Activated CD8-positive, alpha-beta memory T cell treated with anti-CD3 and anti-CD28 coated beads, Interleukin-2, amount 10 ng/mL, durations not matched to agents 7 days and 5 days (primary cell): ENCODE data around the gene MLXIP. TPM values are rescaled to one million over a fixed set of nuclear protein-coding genes. Genes with fewer than 3 reads are reported as not detected.

Experiments
- ATAC-seq: fragments of 150-1000 bp; cut with Tn5 transposase; one replicate; pipeline ENCODE4 v1.10.0; 2021; ENCODE audit warnings: moderate library complexity
- CTCF ChIA-PET: fragments of 350-600 bp; sonication (Branson Sonifier 250); formaldehyde crosslinking; loops from one replicate; lab custom pipeline; 2021; ENCODE audit warnings: antibody characterized with exemption; lab: Charles Lee
- DNase-seq: peaks from one replicate; pipeline ENCODE4 v3.0.0-alpha.2; 2020
- H3K27ac Mint-ChIP-seq: one replicate; pipeline ENCODE4 v1.8.0; 2021; ENCODE audit warnings: mild to moderate bottlenecking, mixed read lengths
- H3K27me3 Mint-ChIP-seq: one replicate; pipeline ENCODE4 v1.8.0; 2021; ENCODE audit warnings: mixed read lengths
- H3K36me3 Mint-ChIP-seq: one replicate; pipeline ENCODE4 v1.8.0; 2021; ENCODE audit warnings: mild to moderate bottlenecking, mixed read lengths
- H3K4me1 Mint-ChIP-seq: one replicate; pipeline ENCODE4 v1.8.0; 2021; ENCODE audit warnings: mixed read lengths
- H3K4me3 Mint-ChIP-seq: one replicate; pipeline ENCODE4 v1.8.0; 2021; ENCODE audit warnings: mild to moderate bottlenecking, moderate library complexity, mixed read lengths
- H3K9me3 Mint-ChIP-seq: one replicate; pipeline ENCODE4 v1.8.0; 2022; ENCODE audit warnings: low read depth, mixed read lengths
- total RNA-seq, 2 experiments: library from RNA; stranded (reverse); gene quantifications; one replicate each; pipeline ENCODE4 v1.2.3, GENCODE V29; 2021

Gene MLXIP
- total RNA-seq, 2 experiments from 2014 or later = 36.1 to 36.4 TPM

DNA sequence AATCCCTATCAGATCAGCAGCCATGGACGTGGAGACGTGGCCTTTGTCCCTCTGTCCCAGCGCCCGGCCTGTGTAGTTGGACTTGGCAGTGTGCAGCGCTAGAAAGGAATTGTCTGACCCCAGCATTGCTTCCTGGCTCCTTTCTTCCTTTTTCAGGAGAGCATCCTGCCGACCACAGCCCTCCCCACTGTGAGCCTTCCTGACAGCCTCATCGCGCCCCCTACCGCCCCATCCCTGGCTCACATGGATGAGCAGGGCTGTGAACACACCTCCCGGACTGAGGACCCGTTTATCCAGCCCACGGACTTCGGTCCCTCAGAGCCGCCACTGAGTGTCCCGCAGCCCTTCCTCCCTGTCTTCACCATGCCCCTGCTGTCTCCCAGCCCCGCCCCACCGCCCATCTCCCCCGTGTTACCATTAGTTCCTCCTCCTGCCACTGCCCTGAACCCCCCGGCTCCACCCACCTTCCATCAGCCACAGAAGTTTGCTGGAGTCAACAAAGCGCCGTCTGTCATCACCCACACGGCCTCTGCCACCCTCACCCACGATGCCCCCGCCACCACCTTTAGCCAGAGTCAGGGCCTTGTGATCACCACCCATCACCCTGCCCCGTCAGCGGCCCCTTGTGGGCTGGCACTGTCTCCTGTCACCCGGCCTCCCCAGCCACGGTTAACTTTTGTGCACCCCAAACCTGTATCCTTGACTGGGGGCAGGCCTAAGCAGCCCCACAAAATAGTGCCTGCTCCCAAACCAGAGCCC lies 54.8 kb downstream of the MLXIP start:
- Mint-ChIP-seq H3K36me3 (peaks cover 10% of the 10 kb centered on the region), H3K4me1 (peaks cover 4% of the 10 kb centered on the region), H3K27me3 (no peaks in the 10 kb centered on the region), H3K9me3 (no peaks in the 10 kb centered on the region), H3K4me3 (no peak overlapping the region), H3K27ac (no peak overlapping the region)
- DNase-seq (no peak), ATAC-seq (no peak)
- CTCF ChIA-PET = interaction anchor here (1.3 to 3.4 kb wide), 6 partner anchors 10 to 93 kb away, joined by 3 to 41 read pairs (median 6); no protein-coding TSS in a partner anchor

DNA sequence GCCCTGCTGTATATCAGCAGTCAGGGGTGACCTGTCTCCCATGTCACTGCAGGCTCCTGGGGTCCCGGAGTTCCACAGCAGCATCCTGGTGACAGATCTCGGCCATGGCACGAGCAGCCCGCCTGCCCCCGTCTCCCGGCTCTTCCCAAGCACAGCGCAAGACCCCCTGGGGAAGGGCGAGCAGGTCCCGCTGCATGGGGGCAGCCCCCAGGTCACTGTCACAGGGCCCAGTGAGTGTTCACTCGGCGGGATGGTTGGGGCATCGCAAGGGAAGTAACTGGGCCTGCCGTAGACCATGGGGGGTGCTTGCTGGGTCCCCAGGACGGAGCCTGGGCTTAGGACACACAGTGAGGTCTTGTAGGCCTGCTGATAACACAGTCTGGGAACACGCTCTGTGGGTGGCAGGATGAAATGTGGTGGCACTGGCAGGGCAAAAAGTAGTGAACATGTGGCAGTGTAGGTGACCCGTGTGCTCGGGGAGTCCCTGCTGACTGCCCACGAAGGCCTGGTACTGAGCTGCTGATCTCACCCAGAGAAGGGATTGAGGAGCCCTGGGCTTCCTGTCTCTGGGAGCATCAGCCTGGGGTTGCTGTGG lies 57.0 kb downstream of the MLXIP start:
- Mint-ChIP-seq H3K9me3 (no peaks in the 10 kb centered on the region), H3K4me1 (peaks cover 4% of the 10 kb centered on the region), H3K4me3 (no peak overlapping the region), H3K27ac (peak overlapping the region; percentile 43), H3K36me3 (peaks cover 4% of the 10 kb centered on the region), H3K27me3 (no peaks in the 10 kb centered on the region)
- DNase-seq (no peak), ATAC-seq (no peak)
- CTCF ChIA-PET = interaction anchor here (0.6 kb wide), 1 partner anchor 64 kb away, joined by 3 read pairs; no protein-coding TSS in a partner anchor

GRCh38 chr12:122137229-122137628 lies 58.7 kb downstream of the MLXIP start:
- CTCF ChIA-PET = interaction anchor here (1.6 kb wide), 1 partner anchor 14 kb away, joined by 3 read pairs; no protein-coding TSS in a partner anchor
- H3K36me3 Mint-ChIP-seq = peaks cover 4% of the 10 kb centered on the region
- ATAC-seq (no peak), DNase-seq (no peak)
- no peaks in the 10 kb centered on the region for H3K27me3 Mint-ChIP-seq
- no peaks in the 10 kb centered on the region for H3K9me3 Mint-ChIP-seq
- no peak overlapping the region for H3K4me3 Mint-ChIP-seq
- H3K27ac Mint-ChIP-seq = no peak overlapping the region
- peaks cover 4% of the 10 kb centered on the region for H3K4me1 Mint-ChIP-seq

GRCh38 chr12:122137681-122138080 lies 59.1 kb downstream of the MLXIP start:
- H3K9me3 Mint-ChIP-seq = no peaks in the 10 kb centered on the region
- CTCF ChIA-PET = interaction anchor here (1.1 to 1.6 kb wide), 2 partner anchors 15 to 83 kb away, joined by 3 read pairs; no protein-coding TSS in a partner anchor
- H3K27me3 Mint-ChIP-seq = no peaks in the 10 kb centered on the region
- peaks cover 4% of the 10 kb centered on the region for H3K36me3 Mint-ChIP-seq
- H3K4me3 Mint-ChIP-seq = no peak overlapping the region
- ATAC-seq = peak; percentile 33
- peaks cover 4% of the 10 kb centered on the region for H3K4me1 Mint-ChIP-seq
- DNase-seq = no peak
- no peak overlapping the region for H3K27ac Mint-ChIP-seq

DNA sequence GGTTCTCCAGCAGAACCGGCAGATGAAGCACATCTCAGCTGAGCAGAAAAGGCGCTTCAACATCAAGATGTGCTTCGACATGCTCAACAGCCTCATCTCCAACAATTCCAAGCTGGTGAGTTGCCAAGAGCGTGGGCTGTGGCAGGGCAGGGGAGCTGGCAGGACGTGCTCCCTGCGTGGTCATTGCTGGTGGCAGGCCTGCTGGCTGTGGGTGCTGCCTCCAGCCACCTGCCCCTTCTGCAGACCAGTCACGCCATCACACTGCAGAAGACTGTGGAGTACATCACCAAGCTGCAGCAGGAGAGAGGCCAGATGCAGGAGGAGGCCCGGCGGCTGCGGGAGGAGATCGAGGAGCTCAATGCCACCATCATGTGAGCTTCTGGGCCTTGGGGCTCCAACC lies 59.6 kb downstream of the MLXIP start:
- Mint-ChIP-seq H3K4me3 (no peak overlapping the region), H3K36me3 (peaks cover 4% of the 10 kb centered on the region), H3K27me3 (no peaks in the 10 kb centered on the region), H3K27ac (no peak overlapping the region), H3K4me1 (peaks cover 4% of the 10 kb centered on the region), H3K9me3 (no peaks in the 10 kb centered on the region)
- no peak for ATAC-seq
- no peak for DNase-seq
- CTCF ChIA-PET = interaction anchor here (1.1 to 1.6 kb wide), 2 partner anchors 15 to 84 kb away, joined by 3 read pairs; no protein-coding TSS in a partner anchor

- no peak overlapping the region for H3K4me3 Mint-ChIP-seq
- DNase-seq (no peak), ATAC-seq (no peak)
- H3K27ac Mint-ChIP-seq = no peak overlapping the region
- H3K27me3 Mint-ChIP-seq = no peaks in the 10 kb centered on the region
- peaks cover 4% of the 10 kb centered on the region for H3K36me3 Mint-ChIP-seq
- CTCF ChIA-PET = interaction anchor here (1.0 to 1.6 kb wide), 3 partner anchors 16 to 84 kb away, joined by 3 read pairs; no protein-coding TSS in a partner anchor
- H3K9me3 Mint-ChIP-seq = no peaks in the 10 kb centered on the region
- peaks cover 4% of the 10 kb centered on the region for H3K4me1 Mint-ChIP-seq
These were observed 60.1 kb downstream of the MLXIP start for GRCh38 chr12:122138616-122139015.

DNA sequence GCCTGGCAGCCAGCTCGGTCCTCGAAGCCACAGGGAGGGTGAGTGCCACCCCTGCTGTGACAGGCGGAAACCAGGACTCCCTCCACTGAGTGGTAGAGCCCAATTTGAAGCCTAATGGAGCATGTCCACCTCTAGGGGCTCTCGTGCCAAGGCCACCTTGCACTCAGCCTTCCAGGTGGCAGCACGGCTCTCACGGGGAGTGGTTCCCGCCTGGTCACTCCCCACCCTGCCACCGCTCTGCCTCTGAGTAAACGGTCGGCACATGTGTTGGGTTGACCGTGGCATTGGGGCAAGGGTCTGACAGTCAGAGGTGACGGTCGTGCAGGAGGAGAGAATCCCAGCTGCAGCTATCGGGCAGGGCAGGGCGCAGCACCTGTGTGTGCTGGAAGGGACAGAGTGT lies 60.7 kb downstream of the MLXIP start:
- no peaks in the 10 kb centered on the region for H3K9me3 Mint-ChIP-seq
- H3K27me3 Mint-ChIP-seq = no peaks in the 10 kb centered on the region
- no peak for DNase-seq
- H3K36me3 Mint-ChIP-seq = peaks cover 2% of the 10 kb centered on the region
- peaks cover 4% of the 10 kb centered on the region for H3K4me1 Mint-ChIP-seq
- H3K27ac Mint-ChIP-seq = no peak overlapping the region
- H3K4me3 Mint-ChIP-seq = no peak overlapping the region
- ATAC-seq = no peak
- CTCF ChIA-PET = interaction anchor here (1.0 kb wide), 1 partner anchor 22 kb away, joined by 3 read pairs; no protein-coding TSS in a partner anchor

DNA sequence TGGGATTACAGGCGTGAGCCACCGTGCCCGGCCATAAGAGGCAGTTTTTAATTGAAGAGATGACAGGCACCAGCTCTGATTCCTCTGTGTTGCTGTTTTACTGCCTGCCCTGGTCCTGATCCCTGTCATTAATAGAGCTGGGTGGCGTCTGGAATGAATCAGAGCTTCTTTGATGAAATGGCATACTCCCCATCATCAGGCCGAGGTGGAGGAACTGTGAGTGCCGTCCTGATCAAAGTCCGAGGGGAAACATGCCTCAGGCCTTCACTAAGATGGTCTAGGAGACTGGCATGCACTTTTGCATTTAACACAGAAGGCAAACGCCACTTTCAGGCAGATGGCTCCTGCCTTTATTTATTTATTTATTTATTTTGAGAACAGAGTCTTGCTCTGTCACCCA lies 61.4 kb downstream of the MLXIP start:
- Mint-ChIP-seq H3K27me3 (no peaks in the 10 kb centered on the region), H3K36me3 (peaks cover 2% of the 10 kb centered on the region), H3K27ac (no peak overlapping the region), H3K9me3 (no peaks in the 10 kb centered on the region), H3K4me3 (no peak overlapping the region), H3K4me1 (peaks cover 2% of the 10 kb centered on the region)
- DNase-seq = no peak
- CTCF ChIA-PET = no interaction called here
- no peak for ATAC-seq

DNA sequence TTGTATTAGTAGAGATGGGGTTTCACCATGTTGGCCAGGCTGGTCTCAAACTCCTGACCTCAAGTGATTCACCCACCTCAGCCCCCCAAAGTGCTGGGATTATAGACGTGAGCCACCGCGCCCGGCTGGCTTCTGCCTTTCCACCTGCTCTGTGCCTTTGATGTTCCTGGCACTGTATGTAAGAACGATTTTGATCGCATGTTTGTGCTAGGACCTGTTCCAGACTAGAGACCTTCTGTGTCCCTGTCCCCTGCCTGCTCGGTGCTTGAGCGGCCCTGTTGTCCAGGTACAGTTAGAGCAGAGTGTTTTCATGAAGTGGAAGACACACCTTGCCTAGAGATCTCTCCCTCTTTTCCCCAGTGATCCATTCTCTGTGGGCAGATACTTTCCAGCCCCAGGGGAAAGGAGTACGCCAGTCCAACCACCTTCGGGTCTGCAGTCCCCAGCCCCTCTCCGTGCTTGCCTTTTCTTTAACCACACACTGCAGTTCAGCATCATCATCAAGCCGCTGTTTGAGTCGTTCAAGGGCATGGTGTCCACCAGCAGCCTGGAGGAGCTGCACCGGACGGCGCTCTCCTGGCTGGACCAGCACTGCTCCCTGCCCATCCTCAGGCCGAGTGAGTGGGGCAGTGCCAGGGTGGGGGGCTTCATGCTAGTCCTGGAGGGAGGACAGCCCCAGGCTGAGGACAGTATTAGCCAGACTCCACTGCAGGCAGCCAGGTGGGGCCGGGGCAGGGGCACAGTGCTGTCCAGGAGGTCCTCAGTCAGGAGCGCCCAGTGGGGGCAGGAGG lies 62.1 kb downstream of the MLXIP start:
- CTCF ChIA-PET = no interaction called here
- no peaks in the 10 kb centered on the region for H3K9me3 Mint-ChIP-seq
- H3K27ac Mint-ChIP-seq = no peak overlapping the region
- DNase-seq (no peak), ATAC-seq (no peak)
- H3K27me3 Mint-ChIP-seq = no peaks in the 10 kb centered on the region
- no peak overlapping the region for H3K4me3 Mint-ChIP-seq
- H3K36me3 Mint-ChIP-seq = peaks cover 2% of the 10 kb centered on the region
- no peaks in the 10 kb centered on the region for H3K4me1 Mint-ChIP-seq

- DNase-seq (no peak), ATAC-seq (no peak)
- Mint-ChIP-seq H3K36me3 (peaks cover 2% of the 10 kb centered on the region), H3K27ac (no peak overlapping the region), H3K4me1 (no peaks in the 10 kb centered on the region), H3K4me3 (no peak overlapping the region), H3K9me3 (no peaks in the 10 kb centered on the region), H3K27me3 (no peaks in the 10 kb centered on the region)
- CTCF ChIA-PET = no interaction called here
These were observed 63.6 kb downstream of the MLXIP start for GRCh38 chr12:122141911-122142725.

- no peak for ATAC-seq
These were observed 64.3 kb downstream of the MLXIP start for GRCh38 chr12:122142857-122143256.

DNA sequence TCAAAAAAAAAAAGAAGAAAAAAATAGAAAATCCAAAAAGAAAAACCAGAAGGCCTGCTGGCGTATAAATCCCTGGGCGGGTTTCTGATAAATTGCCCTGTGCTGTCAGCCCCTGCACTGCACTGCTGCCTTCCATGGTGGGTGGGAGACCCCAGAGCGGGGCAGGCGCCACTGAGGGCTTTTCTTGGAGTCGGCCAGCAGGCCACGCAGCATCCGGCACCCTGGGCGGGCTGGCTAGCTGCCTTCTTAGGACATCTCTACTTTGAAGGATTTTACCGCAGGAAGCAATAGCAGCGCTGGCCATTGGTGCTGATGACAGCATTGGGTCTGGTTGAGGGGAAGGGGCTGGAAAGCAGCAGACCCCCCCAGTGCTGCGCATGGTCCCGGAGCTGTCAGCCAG lies 66.3 kb downstream of the MLXIP start:
- peaks cover 2% of the 10 kb centered on the region for H3K36me3 Mint-ChIP-seq
- no peaks in the 10 kb centered on the region for H3K9me3 Mint-ChIP-seq
- no peak for DNase-seq
- ATAC-seq = no peak
- H3K4me3 Mint-ChIP-seq = no peak overlapping the region
- CTCF ChIA-PET = no interaction called here
- no peak overlapping the region for H3K27ac Mint-ChIP-seq
- H3K4me1 Mint-ChIP-seq = peaks cover 3% of the 10 kb centered on the region
- H3K27me3 Mint-ChIP-seq = peaks cover 8% of the 10 kb centered on the region

More at GRCh38 chr12:122142857-122143256, 64.3 kb downstream of the MLXIP start:
- CTCF ChIA-PET = no interaction called here
- H3K9me3 Mint-ChIP-seq = no peaks in the 10 kb centered on the region
- H3K27ac Mint-ChIP-seq = no peak overlapping the region
- H3K4me1 Mint-ChIP-seq = no peaks in the 10 kb centered on the region
- no peak overlapping the region for H3K4me3 Mint-ChIP-seq
- DNase-seq = no peak
- no peaks in the 10 kb centered on the region for H3K27me3 Mint-ChIP-seq
- peaks cover 2% of the 10 kb centered on the region for H3K36me3 Mint-ChIP-seq
